ENCODE results near the gene USP14. TPM values are rescaled to one million over a fixed set of nuclear protein-coding genes. Genes with fewer than 3 reads are reported as not detected.

The USP14 gene
- total RNA-seq, 1 experiment from 2014 or later = 72.4 TPM

DNA sequence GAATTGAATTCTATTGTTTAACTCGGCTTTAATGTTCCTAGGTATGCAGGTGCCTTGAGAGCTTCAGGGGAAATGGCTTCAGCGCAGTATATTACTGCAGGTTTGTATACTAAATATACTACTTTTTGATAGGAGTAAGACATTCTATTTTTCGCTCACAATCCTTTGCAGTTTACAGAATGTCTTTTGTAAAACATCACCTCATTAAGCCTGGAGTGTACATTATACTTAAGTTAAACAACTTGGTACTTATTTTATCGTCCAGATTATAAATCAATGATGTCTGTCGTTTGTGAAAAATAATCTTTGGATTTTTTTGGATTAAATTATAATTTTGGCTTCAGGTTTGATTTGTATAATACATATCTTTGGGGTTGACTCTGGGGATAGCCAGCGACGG is 34.4 kb downstream of the USP14 start:
- H3K27me3 Mint-ChIP-seq (ENCODE audit: low read depth) = no peaks in the 10 kb centered on the region
- no peaks in the 10 kb centered on the region for H3K9me3 Mint-ChIP-seq
- ATAC-seq = no peak
- DNase-seq (ENCODE audit: low spot score) = no peak
- H3K4me1 Mint-ChIP-seq = peaks cover 3% of the 10 kb centered on the region; the same call in 1 of the 2 replicates
- ChIA-PET CTCF (no interaction called here), POLR2A (no interaction called here)
- H3K36me3 Mint-ChIP-seq = peaks cover 15% of the 10 kb centered on the region
- H3K4me3 Mint-ChIP-seq = no peak overlapping the region
- no peak overlapping the region for H3K27ac Mint-ChIP-seq
- TF ChIP-seq ZNF138 (CRISPR knock-in tag; conservative IDR thresholded peaks at IDR 0.05) = no peak
- TF ChIP-seq, protein P1, sequence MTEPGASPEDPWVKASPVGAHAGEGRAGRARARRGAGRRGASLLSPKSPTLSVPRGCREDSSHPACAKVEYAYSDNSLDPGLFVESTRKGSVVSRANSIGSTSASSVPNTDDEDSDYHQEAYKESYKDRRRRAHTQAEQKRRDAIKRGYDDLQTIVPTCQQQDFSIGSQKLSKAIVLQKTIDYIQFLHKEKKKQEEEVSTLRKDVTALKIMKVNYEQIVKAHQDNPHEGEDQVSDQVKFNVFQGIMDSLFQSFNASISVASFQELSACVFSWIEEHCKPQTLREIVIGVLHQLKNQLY (CRISPR knock-in tag; IDR thresholded peaks at IDR 0.05) = no peak
- TF ChIP-seq GTF2I (CRISPR knock-in tag; conservative IDR thresholded peaks at IDR 0.05) = no peak
- TF ChIP-seq TCF7 (CRISPR knock-in tag; IDR thresholded peaks at IDR 0.05; ENCODE audit: low read depth) = no peak
- TF ChIP-seq CREM (CRISPR knock-in tag; IDR thresholded peaks at IDR 0.05) = no peak
- TF ChIP-seq, protein P2, sequence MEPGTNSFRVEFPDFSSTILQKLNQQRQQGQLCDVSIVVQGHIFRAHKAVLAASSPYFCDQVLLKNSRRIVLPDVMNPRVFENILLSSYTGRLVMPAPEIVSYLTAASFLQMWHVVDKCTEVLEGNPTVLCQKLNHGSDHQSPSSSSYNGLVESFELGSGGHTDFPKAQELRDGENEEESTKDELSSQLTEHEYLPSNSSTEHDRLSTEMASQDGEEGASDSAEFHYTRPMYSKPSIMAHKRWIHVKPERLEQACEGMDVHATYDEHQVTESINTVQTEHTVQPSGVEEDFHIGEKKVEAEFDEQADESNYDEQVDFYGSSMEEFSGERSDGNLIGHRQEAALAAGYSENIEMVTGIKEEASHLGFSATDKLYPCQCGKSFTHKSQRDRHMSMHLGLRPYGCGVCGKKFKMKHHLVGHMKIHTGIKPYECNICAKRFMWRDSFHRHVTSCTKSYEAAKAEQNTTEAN (CRISPR knock-in tag; IDR thresholded peaks at IDR 0.05) = no peak
- TF ChIP-seq, protein P3, sequence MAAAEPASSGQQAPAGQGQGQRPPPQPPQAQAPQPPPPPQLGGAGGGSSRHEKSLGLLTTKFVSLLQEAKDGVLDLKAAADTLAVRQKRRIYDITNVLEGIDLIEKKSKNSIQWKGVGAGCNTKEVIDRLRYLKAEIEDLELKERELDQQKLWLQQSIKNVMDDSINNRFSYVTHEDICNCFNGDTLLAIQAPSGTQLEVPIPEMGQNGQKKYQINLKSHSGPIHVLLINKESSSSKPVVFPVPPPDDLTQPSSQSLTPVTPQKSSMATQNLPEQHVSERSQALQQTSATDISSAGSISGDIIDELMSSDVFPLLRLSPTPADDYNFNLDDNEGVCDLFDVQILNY (CRISPR knock-in tag; IDR thresholded peaks at IDR 0.05) = no peak
- TF ChIP-seq, protein P4, sequence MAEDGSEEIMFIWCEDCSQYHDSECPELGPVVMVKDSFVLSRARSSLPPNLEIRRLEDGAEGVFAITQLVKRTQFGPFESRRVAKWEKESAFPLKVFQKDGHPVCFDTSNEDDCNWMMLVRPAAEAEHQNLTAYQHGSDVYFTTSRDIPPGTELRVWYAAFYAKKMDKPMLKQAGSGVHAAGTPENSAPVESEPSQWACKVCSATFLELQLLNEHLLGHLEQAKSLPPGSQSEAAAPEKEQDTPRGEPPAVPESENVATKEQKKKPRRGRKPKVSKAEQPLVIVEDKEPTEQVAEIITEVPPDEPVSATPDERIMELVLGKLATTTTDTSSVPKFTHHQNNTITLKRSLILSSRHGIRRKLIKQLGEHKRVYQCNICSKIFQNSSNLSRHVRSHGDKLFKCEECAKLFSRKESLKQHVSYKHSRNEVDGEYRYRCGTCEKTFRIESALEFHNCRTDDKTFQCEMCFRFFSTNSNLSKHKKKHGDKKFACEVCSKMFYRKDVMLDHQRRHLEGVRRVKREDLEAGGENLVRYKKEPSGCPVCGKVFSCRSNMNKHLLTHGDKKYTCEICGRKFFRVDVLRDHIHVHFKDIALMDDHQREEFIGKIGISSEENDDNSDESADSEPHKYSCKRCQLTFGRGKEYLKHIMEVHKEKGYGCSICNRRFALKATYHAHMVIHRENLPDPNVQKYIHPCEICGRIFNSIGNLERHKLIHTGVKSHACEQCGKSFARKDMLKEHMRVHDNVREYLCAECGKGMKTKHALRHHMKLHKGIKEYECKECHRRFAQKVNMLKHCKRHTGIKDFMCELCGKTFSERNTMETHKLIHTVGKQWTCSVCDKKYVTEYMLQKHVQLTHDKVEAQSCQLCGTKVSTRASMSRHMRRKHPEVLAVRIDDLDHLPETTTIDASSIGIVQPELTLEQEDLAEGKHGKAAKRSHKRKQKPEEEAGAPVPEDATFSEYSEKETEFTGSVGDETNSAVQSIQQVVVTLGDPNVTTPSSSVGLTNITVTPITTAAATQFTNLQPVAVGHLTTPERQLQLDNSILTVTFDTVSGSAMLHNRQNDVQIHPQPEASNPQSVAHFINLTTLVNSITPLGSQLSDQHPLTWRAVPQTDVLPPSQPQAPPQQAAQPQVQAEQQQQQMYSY (CRISPR knock-in tag; IDR thresholded peaks at IDR 0.05) = no peak
- no peak for TF ChIP-seq JAZF1 (CRISPR knock-in tag; IDR thresholded peaks at IDR 0.05)
- no peak for TF ChIP-seq FOXK1 (CRISPR knock-in tag; IDR thresholded peaks at IDR 0.05)
- TF ChIP-seq, protein P5, sequence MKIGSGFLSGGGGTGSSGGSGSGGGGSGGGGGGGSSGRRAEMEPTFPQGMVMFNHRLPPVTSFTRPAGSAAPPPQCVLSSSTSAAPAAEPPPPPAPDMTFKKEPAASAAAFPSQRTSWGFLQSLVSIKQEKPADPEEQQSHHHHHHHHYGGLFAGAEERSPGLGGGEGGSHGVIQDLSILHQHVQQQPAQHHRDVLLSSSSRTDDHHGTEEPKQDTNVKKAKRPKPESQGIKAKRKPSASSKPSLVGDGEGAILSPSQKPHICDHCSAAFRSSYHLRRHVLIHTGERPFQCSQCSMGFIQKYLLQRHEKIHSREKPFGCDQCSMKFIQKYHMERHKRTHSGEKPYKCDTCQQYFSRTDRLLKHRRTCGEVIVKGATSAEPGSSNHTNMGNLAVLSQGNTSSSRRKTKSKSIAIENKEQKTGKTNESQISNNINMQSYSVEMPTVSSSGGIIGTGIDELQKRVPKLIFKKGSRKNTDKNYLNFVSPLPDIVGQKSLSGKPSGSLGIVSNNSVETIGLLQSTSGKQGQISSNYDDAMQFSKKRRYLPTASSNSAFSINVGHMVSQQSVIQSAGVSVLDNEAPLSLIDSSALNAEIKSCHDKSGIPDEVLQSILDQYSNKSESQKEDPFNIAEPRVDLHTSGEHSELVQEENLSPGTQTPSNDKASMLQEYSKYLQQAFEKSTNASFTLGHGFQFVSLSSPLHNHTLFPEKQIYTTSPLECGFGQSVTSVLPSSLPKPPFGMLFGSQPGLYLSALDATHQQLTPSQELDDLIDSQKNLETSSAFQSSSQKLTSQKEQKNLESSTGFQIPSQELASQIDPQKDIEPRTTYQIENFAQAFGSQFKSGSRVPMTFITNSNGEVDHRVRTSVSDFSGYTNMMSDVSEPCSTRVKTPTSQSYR (CRISPR knock-in tag; IDR thresholded peaks at IDR 0.05) = no peak
- TF ChIP-seq, protein P6, sequence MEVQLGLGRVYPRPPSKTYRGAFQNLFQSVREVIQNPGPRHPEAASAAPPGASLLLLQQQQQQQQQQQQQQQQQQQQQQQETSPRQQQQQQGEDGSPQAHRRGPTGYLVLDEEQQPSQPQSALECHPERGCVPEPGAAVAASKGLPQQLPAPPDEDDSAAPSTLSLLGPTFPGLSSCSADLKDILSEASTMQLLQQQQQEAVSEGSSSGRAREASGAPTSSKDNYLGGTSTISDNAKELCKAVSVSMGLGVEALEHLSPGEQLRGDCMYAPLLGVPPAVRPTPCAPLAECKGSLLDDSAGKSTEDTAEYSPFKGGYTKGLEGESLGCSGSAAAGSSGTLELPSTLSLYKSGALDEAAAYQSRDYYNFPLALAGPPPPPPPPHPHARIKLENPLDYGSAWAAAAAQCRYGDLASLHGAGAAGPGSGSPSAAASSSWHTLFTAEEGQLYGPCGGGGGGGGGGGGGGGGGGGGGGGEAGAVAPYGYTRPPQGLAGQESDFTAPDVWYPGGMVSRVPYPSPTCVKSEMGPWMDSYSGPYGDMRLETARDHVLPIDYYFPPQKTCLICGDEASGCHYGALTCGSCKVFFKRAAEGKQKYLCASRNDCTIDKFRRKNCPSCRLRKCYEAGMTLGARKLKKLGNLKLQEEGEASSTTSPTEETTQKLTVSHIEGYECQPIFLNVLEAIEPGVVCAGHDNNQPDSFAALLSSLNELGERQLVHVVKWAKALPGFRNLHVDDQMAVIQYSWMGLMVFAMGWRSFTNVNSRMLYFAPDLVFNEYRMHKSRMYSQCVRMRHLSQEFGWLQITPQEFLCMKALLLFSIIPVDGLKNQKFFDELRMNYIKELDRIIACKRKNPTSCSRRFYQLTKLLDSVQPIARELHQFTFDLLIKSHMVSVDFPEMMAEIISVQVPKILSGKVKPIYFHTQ (CRISPR knock-in tag; IDR thresholded peaks at IDR 0.05) = no peak
- TF ChIP-seq, protein P7, sequence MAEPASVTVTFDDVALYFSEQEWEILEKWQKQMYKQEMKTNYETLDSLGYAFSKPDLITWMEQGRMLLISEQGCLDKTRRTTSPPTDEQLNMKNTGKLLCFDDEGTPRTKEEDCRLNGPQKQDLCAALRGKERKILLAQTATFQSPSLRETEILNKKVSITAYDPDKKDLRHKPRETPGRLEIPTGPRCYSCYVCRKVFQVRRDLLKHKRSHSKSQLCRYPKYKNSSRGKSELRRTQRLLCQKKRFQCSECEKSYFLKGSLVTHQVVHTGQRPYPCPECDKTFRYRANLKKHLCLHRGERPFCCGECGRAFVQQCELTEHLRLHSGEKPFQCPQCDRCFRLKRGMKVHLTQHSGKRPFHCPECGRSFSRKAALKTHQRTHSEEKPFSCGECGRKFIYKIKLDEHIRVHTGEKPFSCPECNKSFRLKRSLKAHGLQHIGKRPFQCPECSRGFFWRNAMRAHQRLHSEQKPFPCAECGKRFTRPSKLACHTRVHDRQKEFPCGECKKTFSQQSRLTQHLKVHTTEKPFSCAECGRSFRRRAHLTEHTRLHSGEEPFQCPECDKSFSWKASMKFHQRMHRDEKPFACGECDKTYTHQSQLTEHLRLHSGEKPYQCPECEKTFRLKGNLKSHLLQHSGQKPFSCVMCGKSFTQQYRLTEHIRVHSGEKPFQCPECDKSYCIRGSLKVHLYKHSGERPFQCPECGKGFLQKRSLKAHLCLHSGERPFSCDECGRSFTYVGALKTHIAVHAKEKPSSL (CRISPR knock-in tag; conservative IDR thresholded peaks at IDR 0.05) = no peak
- TF ChIP-seq, protein P8, sequence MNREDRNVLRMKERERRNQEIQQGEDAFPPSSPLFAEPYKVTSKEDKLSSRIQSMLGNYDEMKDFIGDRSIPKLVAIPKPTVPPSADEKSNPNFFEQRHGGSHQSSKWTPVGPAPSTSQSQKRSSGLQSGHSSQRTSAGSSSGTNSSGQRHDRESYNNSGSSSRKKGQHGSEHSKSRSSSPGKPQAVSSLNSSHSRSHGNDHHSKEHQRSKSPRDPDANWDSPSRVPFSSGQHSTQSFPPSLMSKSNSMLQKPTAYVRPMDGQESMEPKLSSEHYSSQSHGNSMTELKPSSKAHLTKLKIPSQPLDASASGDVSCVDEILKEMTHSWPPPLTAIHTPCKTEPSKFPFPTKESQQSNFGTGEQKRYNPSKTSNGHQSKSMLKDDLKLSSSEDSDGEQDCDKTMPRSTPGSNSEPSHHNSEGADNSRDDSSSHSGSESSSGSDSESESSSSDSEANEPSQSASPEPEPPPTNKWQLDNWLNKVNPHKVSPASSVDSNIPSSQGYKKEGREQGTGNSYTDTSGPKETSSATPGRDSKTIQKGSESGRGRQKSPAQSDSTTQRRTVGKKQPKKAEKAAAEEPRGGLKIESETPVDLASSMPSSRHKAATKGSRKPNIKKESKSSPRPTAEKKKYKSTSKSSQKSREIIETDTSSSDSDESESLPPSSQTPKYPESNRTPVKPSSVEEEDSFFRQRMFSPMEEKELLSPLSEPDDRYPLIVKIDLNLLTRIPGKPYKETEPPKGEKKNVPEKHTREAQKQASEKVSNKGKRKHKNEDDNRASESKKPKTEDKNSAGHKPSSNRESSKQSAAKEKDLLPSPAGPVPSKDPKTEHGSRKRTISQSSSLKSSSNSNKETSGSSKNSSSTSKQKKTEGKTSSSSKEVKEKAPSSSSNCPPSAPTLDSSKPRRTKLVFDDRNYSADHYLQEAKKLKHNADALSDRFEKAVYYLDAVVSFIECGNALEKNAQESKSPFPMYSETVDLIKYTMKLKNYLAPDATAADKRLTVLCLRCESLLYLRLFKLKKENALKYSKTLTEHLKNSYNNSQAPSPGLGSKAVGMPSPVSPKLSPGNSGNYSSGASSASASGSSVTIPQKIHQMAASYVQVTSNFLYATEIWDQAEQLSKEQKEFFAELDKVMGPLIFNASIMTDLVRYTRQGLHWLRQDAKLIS (CRISPR knock-in tag; IDR thresholded peaks at IDR 0.05; ENCODE audit: borderline replicate concordance) = no peak
- TF ChIP-seq GABPB1 (CRISPR knock-in tag; IDR thresholded peaks at IDR 0.05) = no peak

Measured in WTC11 (cell line).